HepG2 (cell line): Measurements from ENCODE around the gene NRDE2.

Experiments used
- CTCF ChIP-seq: sonication (generic); formaldehyde crosslinking; IDR thresholded peaks from 2 replicates; pipeline ENCODE4 v1.5.0; 2020; ENCODE audit warnings: mild to moderate bottlenecking, missing genetic modification reagents, moderate library complexity
- IRX3 ChIP-seq: sonication (generic); formaldehyde crosslinking; IDR thresholded peaks from 2 replicates; pipeline ENCODE4 v1.8.1; 2023; ENCODE audit warnings: mild to moderate bottlenecking, low read depth, missing genetic modification reagents, borderline replicate concordance
- JUN ChIP-seq: sonication (generic); formaldehyde crosslinking; IDR thresholded peaks from 2 replicates; pipeline ENCODE4 v1.4.0; 2020; ENCODE audit warnings: mild to moderate bottlenecking, missing genetic modification reagents
- MAX ChIP-seq: IDR thresholded peaks from 2 replicates; pipeline ENCODE4 v1.6.1; 2012; ENCODE audit warnings: inconsistent platforms
- MED1 ChIP-seq: sonication (generic); formaldehyde crosslinking; IDR thresholded peaks from 2 replicates; pipeline ENCODE4 v1.4.0; 2020; ENCODE audit warnings: missing genetic modification reagents
- ZFP1 ChIP-seq: IDR thresholded peaks from 2 replicates; pipeline ENCODE4 v1.6.1; 2016
- ZNF451 ChIP-seq: sonication (generic); formaldehyde crosslinking; IDR thresholded peaks from 2 replicates; pipeline ENCODE4 v1.5.0; 2020; ENCODE audit warnings: mild to moderate bottlenecking, missing genetic modification reagents

GRCh38 chr14:90341784-90342183, 10.0 kb upstream of the NRDE2 start:
- no peak for TF ChIP-seq MAX
- no peak for TF ChIP-seq MED1 (CRISPR knock-in tag)
- no peak for TF ChIP-seq ZFP1 (CRISPR knock-in tag)
- TF ChIP-seq CTCF (CRISPR knock-in tag) = no peak
- TF ChIP-seq IRX3 = no peak
- no peak for TF ChIP-seq ZNF451 (CRISPR knock-in tag)
- no peak for TF ChIP-seq JUN (CRISPR knock-in tag)
